Liver (tissue), 3 donors: ENCODE results near the gene PHLPP1.

Experiments
- CTCF ChIP-seq: fragments of 150-350 bp; IDR thresholded peaks from 2 replicates; pipeline ENCODE4 v1.5.1; 2017; ENCODE audit warnings: improper control_type of control experiment, low read depth, low read length; ENCODE audit not compliant: missing input control
- GABPA ChIP-seq, 2 donors: IDR thresholded peaks in 1 of 2; conservative IDR thresholded peaks in 1 of 2; 2 replicates each; pipeline ENCODE4 v1.6.1; 2016; ENCODE audit warnings: antibody characterized with exemption in 2 of 2, mild to moderate bottlenecking in 1 of 2, moderate library complexity in 1 of 2
- donor health status: healthy.
- donor health status: healthy.

DNA sequence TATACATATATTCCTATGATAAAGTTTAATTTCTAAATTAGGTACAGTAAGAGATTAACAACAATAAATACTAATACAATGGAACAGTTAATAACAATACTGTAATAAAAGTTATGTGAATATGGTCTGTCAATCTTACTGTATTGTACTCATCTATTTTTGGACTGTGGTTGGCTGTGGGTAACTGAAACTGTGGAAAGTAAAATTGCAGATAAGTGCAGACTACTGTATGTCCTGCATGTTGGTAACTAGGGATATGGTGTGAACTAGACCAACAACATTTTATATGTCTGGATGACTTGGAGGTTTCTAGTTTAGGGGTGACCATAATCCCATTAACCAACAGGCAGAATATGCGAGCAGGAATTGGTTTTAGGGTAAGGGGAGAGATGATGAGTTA, 23.3 kb downstream of the PHLPP1 start:
- TF ChIP-seq CTCF (no peak), GABPA (IDR thresholded peaks at IDR 0.05 in 1 of 2, conservative IDR thresholded peaks at IDR 0.05 in 1 of 2) (no peak)
